Measurements from ENCODE around the gene P3R3URF. TPM values are rescaled to one million over a fixed set of nuclear protein-coding genes. Genes with fewer than 3 reads are reported as not detected.

Gene P3R3URF
- total and polyA plus RNA-seq, 9 of the 15 experiments (the other 6 are each of a cell fraction or from before 2014, with no cell fraction given), result not detected

DNA sequence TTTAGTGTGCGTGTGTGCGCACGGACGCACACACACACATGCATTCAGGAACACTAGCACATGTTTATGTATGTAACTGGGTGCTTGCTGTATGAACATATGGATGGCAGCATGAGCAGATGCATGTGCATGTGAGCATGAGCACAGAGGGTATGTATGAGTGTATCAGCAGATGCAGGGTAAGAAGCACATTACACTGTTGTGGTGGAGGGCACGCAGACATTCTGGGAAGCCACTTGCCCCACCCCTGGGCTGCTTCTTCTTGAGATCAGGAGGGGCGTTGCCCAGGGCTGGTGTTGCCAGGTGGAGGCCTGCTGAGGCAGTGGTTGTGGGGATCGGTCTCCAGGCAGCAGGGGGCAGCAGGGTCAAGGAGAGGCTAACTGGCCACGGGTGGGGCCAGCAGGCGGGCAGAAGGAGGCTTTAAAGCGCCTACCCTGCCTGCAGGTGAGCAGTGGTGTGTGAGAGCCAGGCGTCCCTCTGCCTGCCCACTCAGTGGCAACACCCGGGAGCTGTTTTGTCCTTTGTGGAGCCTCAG lies 3.9 kb upstream of the P3R3URF start (continued):
- TF ChIP-seq SREBF1 (IDR thresholded peaks at IDR 0.05; ENCODE audit: borderline replicate concordance, low read depth, low read length) (no peak), ZNF197 (CRISPR knock-in tag; IDR thresholded peaks at IDR 0.05; ENCODE audit: low read depth) (no peak), ZBTB7A (IDR thresholded peaks at IDR 0.05; ENCODE audit: borderline replicate concordance, control insufficient read depth, low read depth, low read length) (0 out of 2 replicates have a peak, but pooled peaks have one; percentile 24), SNRNP70 (optimal IDR thresholded peaks at IDR 0.05; ENCODE audit: low read depth, low read length) (no peak), TSC22D4 (tag; IDR thresholded peaks at IDR 0.05) (no peak), MAZ (CRISPR knock-in tag; conservative IDR thresholded peaks at IDR 0.05 in 1 of 2, IDR thresholded peaks at IDR 0.05 in 1 of 2) (peak; percentile 5 to 54; a peak in 1 of 4 replicates), SUPT5H (IDR thresholded peaks at IDR 0.05) (no peak), TFE3 (CRISPR knock-in tag; IDR thresholded peaks at IDR 0.05) (no peak), ZNF780A (CRISPR knock-in tag; IDR thresholded peaks at IDR 0.05) (no peak), FOS (IDR thresholded peaks at IDR 0.05; ENCODE audit: extremely low read depth, insufficient read length) (no peak), THRAP3 (IDR thresholded peaks at IDR 0.05; ENCODE audit: borderline replicate concordance) (no peak), CCNT2 (IDR thresholded peaks at IDR 0.05; ENCODE audit: borderline replicate concordance, extremely low read depth, insufficient read length, low read depth, low read length) (no peak)
- TF ChIP-seq, protein P1, sequence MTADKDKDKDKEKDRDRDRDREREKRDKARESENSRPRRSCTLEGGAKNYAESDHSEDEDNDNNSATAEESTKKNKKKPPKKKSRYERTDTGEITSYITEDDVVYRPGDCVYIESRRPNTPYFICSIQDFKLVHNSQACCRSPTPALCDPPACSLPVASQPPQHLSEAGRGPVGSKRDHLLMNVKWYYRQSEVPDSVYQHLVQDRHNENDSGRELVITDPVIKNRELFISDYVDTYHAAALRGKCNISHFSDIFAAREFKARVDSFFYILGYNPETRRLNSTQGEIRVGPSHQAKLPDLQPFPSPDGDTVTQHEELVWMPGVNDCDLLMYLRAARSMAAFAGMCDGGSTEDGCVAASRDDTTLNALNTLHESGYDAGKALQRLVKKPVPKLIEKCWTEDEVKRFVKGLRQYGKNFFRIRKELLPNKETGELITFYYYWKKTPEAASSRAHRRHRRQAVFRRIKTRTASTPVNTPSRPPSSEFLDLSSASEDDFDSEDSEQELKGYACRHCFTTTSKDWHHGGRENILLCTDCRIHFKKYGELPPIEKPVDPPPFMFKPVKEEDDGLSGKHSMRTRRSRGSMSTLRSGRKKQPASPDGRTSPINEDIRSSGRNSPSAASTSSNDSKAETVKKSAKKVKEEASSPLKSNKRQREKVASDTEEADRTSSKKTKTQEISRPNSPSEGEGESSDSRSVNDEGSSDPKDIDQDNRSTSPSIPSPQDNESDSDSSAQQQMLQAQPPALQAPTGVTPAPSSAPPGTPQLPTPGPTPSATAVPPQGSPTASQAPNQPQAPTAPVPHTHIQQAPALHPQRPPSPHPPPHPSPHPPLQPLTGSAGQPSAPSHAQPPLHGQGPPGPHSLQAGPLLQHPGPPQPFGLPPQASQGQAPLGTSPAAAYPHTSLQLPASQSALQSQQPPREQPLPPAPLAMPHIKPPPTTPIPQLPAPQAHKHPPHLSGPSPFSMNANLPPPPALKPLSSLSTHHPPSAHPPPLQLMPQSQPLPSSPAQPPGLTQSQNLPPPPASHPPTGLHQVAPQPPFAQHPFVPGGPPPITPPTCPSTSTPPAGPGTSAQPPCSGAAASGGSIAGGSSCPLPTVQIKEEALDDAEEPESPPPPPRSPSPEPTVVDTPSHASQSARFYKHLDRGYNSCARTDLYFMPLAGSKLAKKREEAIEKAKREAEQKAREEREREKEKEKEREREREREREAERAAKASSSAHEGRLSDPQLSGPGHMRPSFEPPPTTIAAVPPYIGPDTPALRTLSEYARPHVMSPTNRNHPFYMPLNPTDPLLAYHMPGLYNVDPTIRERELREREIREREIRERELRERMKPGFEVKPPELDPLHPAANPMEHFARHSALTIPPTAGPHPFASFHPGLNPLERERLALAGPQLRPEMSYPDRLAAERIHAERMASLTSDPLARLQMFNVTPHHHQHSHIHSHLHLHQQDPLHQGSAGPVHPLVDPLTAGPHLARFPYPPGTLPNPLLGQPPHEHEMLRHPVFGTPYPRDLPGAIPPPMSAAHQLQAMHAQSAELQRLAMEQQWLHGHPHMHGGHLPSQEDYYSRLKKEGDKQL (CRISPR knock-in tag; IDR thresholded peaks at IDR 0.05; ENCODE audit: borderline replicate concordance), result no peak
- TF ChIP-seq, protein P2, sequence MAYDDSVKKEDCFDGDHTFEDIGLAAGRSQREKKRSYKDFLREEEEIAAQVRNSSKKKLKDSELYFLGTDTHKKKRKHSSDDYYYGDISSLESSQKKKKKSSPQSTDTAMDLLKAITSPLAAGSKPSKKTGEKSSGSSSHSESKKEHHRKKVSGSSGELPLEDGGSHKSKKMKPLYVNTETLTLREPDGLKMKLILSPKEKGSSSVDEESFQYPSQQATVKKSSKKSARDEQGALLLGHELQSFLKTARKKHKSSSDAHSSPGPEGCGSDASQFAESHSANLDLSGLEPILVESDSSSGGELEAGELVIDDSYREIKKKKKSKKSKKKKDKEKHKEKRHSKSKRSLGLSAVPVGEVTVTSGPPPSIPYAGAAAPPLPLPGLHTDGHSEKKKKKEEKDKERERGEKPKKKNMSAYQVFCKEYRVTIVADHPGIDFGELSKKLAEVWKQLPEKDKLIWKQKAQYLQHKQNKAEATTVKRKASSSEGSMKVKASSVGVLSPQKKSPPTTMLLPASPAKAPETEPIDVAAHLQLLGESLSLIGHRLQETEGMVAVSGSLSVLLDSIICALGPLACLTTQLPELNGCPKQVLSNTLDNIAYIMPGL (CRISPR knock-in tag; IDR thresholded peaks at IDR 0.05), result no peak
- TF ChIP-seq, protein P3, sequence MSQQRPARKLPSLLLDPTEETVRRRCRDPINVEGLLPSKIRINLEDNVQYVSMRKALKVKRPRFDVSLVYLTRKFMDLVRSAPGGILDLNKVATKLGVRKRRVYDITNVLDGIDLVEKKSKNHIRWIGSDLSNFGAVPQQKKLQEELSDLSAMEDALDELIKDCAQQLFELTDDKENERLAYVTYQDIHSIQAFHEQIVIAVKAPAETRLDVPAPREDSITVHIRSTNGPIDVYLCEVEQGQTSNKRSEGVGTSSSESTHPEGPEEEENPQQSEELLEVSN (IDR thresholded peaks at IDR 0.05; ENCODE audit: borderline replicate concordance in 1 of 2, extremely low read depth in 1 of 2, insufficient read depth in 1 of 2, insufficient read length in 1 of 2, low read depth in 1 of 2, low read length in 1 of 2, poor library complexity in 1 of 2, severe bottlenecking in 1 of 2), result no peak
